Left colon (tissue), 2 donors: Measurements from ENCODE around the gene BLM. TPM values are rescaled to one million over a fixed set of nuclear protein-coding genes. Genes with fewer than 3 reads are reported as not detected.
"Not testable (repeated sequence)": the region's sequence is repeated elsewhere in the genome, so short reads cannot be mapped to it uniquely, and the experiment has no call there.

Source experiments
- ATAC-seq: fragments of 200-7000 bp; cut with Tn5 transposase; one replicate; pipeline ENCODE4 v1.9.1; 2020; ENCODE audit warnings: mild to moderate bottlenecking, moderate library complexity
- DNase-seq, 2 donors: peaks; one replicate each; pipeline ENCODE4 v3.0.0-alpha.2; 2020
- intact Hi-C, 2 donors: fragments of 100-400 bp; cut with DNase I in 1 of 2; cut with micrococcal nuclease in 1 of 2; formaldehyde crosslinking; loops; one replicate each; pipeline versions ENCODE4 v1.11.2 to v1.14.0; 2022; cut with DNase I, micrococcal nuclease
- long read RNA-seq: library from polyadenylated mRNA; unstranded; transcript quantifications from one replicate; pipeline ENCODE4 v2.0.0, GENCODE V29; 2021
- total RNA-seq, 2 donors: library from RNA; stranded (reverse); fragmentation: NEBNext Ultra II Directional; extraction: Animal tissue kit (Norgen Biotek cat#: 25700); gene quantifications; one replicate each; pipeline ENCODE4 v1.2.1, GENCODE V29; 2021
- donor health status: DM: no; HTN: no; CAD: no.
- donor health status: DM: yes; HTN: yes; CAD: no.

The BLM gene
- 1 to 10 TPM; 3.3 to 3.6 TPM for total RNA-seq
- long read RNA-seq: 0 reads

DNA sequence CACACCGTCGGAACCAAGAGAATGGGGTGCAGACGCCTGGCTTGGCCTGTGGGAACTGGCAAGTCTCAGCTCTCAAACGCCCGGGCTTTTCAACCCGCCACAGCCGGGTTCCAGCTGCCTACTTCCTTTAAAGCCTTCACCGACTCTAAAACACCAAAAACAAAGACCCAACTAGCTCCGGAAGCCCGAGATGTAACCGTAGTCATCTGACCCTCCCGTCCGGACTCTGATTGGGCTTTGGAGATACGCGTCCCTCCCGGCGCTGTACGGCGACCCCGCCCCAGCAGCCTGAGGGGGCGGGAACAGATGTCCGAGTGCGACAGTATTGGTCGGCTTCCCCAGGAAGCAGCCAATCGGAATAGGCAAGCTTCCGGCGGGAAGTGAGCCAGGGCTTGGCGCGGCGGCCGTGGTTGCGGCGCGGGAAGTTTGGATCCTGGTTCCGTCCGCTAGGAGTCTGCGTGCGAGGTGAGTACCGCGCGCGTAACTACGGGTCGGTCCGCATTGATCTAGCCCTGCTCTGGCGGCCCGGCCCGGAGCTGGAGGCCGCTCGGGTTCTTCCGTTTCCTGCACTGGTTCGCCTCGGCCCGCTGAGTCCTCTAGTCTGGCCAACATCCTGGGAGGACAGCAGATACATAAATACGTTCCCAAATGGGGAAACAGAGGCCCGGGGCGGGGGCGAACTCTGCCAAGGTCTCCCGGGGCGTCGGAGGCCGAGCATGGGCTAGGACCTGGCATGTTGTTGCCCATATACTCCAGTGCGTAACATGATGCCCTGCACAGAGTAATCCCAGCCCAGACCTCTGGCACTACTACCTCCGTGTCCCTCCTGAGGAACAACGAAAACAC is at the start of gene BLM:
Gene BLM, plus strand, starts transcription at position 371 of the 846 bp plus-strand sequence. CDS start 30,047 bp downstream, outside the sequence.
- DNase-seq (peak; percentile 94 to 96), ATAC-seq (peak; percentile 99)
- intact Hi-C loops: loop anchor here in 1 of 2 donors (10.0 kb wide), 1 partner anchor 158 kb away; no protein-coding TSS in a partner anchor

DNA sequence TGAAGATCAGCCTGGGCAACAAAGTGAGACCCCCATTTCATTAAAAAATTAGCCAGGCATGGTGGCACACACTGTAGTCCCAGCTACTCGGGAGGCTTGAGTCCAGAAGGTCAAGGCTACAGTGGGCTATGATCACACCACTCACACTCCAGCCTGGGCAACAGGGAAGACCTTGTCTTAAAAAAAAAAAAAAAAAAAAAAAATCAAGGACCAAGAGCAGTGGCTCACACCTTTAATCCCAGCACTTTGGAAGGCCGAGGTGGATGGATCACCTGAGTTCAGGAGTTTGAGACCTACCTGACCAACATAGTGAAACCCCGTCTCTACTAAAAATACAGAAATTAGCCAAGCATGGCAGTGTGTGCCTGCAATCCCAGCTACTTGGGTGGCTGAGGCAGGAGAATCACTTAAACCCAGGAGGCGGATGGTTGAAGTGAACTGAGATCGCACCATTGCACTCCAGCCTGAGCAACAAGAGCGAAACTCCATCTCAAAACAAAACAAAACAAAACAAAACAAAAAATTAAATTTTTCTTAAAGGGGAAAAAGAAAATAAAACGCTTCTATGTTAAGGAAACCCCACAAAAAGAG is 49.3 kb upstream of the BLM start:
- ATAC-seq, intact Hi-C loops, DNase-seq: not testable (repeated sequence)

DNA sequence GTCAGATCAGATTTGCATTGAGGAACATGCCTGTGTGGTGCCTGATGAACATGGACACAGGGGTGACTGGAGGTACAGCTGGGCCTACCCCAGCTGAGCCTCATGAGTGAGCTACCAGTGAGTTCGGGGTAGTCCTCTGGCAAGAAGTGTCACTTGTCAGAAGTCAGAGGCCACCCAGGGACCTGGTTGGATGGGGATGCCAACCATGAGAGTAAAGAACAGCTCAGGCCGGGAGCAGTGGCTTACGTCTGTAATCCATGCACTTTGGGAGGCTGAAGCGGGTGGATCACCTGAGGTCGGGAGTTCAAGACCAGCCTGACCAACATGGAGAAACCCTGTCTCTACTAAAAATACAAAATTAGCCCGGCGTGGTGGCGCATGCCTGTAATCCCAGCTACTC is 46.5 kb upstream of the BLM start:
- DNase-seq, intact Hi-C loops, ATAC-seq: not testable (repeated sequence)

DNA sequence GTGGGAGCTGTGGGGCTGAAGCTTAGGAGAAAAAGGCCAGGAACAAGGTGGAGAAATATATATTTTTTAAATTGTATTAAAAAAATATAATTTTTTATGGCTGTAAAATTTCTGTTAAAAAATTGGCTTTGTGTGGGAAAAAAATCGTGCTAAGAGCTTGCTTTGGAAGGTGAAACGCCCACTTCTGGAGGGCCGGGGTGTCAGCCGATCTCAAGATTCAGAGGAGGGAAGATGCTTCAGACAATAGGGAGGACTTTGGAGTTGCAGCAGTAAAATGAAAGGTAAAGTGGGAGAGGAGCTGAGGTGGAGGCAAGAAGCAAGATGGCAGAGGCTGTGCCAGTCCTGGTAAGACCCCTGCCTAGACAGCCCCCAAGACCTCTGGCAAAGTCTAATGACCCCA is 45.9 kb upstream of the BLM start:
- DNase-seq (no peak), ATAC-seq (no peak)
- intact Hi-C loops: no loop called here

DNA sequence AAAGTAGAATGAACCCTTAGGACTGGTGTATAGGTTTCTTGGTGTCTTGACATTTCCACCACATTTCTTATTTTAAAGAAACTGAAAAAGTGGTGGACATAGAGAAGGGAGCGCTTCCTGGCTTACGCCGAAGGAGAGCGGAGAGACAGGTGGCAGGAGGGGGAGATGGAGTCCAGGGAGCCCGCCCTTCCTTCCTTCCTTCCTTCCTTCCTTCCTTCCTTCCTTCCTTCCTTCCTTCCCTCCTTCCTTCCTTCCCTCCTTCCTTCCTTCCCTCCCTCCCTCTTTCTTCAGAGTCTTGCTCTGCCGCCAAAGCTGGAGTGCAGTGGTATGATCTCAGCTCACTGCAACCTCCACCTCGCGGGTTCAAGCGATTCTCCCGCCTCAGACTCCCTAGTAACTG is 43.8 kb upstream of the BLM start:
- DNase-seq, ATAC-seq: not testable (repeated sequence)

DNA sequence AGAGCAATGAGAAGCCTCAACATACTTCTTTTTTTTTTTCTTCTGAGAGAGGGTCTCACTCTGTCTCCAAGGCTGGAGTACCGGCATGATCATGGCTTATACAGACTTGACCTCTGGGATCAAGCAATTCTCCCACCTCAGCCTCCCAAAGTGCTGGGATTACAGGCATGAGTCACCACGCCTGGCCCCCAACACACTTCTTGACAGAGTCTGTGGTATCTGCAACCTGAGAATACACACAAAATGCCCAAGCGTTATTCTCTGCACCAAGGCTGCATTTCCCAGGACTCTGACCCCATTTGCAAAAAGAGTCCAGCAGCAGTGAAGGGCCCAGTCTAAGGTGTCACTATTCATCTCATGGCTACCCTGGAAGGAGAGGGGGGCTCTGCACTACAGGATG is 42.7 kb upstream of the BLM start:
- no peak for DNase-seq
- intact Hi-C loops: no loop called here
- ATAC-seq: no peak

More for the DNA sequence above, 43.8 kb upstream of the BLM start:
- intact Hi-C loops: not testable (repeated sequence)

DNA sequence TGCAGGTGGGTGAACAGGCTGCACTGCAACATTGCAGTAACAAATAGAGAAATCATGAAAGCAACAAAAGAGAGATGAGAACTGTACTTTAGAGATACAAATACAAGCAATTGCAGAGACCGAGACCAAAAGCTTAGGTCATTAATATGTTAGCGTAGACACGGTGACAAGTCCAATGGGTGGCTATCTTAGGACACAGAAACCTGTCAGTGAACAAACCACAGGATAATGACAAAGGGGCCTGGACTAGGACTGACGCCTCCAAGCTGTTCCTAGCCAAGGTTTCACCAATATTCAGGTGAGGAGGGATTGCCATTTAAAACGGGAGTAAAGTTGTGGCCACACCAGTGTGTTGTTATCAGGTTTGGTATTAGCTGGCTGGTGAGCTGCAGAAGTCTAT is 41.7 kb upstream of the BLM start:
- intact Hi-C loops: no loop called here
- DNase-seq (no peak), ATAC-seq (no peak)

DNA sequence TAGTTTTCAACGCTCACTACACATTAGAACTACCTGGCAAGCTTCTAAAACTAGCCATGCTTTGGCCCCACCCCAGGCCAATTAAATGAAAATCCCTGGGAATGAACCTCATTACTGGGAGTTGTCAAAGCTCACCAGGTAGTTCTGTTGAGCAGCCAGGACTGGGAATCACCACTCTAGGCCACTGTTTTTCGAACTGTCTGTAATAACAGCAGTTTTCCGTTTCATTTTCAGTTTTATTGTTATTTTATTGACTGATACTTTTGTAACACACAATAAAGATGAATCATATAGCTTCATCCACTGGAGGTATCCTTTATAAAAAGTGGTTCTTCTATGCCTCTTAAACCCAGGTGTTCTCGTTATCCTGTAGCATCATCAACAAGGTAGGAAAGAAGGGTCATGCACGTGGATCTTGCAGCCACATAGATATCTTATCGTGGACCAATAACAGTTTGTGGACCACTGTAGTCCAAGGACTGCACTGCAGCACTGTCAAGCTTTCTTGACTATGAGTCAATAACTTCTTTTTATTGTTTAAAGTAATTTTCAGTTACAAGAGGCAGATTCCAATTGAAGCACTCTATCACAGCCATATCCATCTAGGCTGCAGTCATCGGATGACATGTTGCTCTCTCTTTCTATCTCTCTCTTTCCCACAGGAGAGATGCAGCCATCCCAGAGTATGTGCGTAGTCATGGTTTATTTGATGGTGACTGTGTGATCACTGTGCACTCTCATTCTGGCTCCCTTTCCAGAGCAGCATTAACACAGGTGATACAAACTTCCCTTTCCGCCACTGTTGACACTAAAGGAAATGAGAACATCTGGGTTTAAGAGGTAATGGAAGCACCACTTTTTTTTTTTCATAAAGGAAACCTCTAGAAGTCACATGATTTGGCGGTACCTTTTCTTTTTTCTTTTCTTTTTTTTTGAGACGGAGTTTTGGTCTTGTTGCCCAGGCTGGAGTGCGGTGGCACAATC is 39.0 kb upstream of the BLM start:
- ATAC-seq: peak; percentile 94
- DNase-seq: no peak
- intact Hi-C loops: no loop called here

DNA sequence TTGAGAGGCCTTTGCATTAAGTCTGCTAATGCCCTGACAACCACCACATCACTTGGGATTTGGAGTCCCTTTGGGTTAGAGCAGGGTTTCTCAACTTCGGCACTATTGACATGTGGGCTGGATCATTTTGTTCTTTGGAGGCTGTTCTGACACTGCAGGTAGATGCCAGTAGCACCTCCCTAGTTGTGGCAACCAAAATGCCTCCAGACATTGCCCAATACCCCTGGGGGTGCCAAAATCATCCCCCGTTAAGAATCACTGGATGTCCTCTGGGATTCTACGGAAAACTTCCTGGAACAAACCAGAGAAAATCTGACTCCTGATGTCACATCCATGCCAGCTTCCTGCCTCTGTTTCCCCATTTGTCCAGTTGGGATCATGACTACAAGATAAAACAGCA is 37.2 kb upstream of the BLM start:
- no peak for ATAC-seq
- intact Hi-C loops: no loop called here
- no peak for DNase-seq

DNA sequence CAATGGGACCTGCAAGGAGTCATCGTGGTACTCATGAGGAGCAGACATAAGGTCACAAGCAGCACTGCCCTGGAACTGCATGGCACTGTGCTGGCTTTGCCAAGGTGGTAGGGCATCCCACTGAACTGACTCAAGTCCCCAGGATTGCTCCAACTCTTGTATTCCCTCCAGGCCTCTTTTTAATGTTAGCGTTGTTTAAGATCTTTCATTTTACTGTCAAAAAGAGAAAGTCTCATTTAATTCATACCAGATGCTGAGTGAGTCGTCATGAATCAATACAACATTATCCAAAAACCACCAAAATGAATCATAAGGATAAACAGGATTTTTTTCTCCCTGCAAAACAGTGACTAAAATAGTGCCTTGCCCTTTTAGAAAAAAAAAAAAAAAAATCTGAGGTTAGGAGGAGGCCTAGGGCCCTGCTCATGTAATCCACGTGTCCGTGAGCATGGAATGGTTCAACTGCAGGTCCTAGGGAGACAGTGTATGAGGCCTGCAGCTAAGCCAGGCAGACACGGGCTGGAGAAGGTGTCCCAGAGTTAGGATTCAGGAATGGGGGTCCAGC is 36.7 kb upstream of the BLM start:
- no peak for ATAC-seq
- no peak for DNase-seq
- intact Hi-C loops: no loop called here

DNA sequence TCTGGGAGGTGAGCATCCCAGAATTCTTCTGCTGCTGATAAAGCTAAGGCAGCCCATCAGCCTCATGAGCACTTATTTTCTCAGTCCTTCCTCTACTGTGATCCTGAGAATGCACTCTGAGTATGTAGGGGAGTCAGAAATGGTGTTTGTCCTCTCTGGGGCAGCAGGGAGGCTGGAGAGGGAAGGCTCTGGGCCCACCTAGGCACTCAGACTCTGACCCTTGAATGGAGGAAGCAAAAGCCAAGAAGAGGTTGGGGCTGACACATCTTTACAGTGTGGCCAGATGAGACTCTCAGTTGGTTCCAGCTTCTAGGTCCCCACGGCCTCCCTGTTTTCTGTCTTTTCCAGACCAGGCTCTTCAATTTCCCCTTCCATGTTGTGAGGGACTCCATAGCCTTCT is 36.1 kb upstream of the BLM start:
- intact Hi-C loops: no loop called here
- ATAC-seq: no peak

DNA sequence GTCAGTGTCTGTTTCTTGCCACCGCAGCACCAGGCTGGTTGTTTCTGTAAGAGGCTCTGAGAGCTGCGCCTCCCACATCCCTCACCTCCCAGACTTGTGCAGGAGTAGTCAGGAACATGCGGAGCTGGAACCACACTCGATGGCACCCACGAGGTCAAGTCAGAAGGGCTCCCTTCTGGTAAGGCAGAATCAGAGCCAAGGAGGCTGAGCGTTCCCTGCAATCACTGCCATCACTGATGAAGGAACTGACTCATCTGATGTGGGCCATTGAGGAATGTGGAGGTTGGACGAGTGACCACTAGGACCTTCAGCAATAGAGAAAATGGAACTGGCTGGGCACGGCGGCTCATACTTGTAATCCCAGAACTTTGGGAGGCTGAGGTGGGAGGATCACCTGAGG is 35.7 kb upstream of the BLM start:
- DNase-seq (no peak), ATAC-seq (no peak)
- intact Hi-C loops: no loop called here

More for the DNA sequence above, 36.1 kb upstream of the BLM start:
- no peak for DNase-seq

DNA sequence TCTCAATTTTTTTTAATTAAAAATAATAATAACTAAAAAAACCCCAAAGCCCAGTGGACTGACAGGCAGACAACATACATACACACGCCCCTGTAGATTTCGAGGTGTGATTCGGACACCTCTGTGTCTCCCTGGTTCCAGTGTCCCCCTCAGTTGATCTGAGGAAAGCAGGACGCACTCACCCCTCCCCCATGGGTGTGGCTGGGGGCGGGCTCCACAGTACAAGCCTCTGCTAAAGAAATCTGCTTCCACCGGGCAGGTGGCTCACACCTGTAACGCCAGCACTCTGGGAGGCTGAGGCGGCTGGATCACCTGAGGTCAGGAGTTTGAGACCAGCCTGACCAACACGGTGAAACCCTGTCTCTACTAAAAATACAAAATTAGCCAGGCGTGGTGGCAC is 33.8 kb upstream of the BLM start:
- ATAC-seq: no peak
- intact Hi-C loops: no loop called here
- DNase-seq: no peak

DNA sequence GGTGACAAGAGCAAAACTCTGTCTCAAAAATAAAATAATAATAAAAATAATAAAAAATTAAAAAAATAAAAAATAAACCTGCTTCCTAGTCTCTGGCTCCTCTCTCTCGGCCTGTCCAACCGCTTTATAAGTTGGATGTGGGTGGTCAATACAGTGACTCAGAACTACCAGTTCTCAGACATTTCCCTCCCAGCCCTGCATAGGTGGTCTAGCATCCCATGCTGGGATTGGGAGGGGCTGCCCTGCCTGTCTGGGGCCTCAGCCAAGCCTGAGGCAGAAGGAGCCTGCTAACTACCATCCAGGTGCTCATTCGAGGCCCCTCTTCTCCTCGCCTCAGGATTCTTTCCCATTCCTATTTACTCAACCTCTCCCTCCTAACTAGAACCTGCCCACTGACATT is 33.3 kb upstream of the BLM start:
- no peak for DNase-seq
- no peak for ATAC-seq
- intact Hi-C loops: no loop called here

DNA sequence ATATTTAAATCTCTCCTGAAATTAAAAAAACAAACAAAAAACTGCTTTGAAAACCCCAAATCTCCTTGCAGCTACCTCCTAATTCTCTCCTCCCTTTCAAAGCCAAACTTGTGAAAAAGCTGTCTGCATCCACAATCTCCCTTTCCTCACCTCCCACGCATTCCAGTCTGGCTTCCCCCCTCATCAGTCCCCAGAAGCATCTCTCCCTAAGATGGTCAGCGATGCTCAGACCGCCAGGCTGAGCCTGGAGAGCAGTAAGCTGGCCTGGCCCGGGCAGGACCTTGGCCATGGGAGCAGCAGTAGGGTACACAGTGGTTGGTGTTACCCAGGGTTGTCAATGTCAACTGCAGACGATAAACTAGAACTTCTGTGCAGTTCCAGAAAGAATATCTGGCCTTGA is 32.9 kb upstream of the BLM start:
- ATAC-seq (no peak), DNase-seq (no peak)
- intact Hi-C loops: no loop called here

DNA sequence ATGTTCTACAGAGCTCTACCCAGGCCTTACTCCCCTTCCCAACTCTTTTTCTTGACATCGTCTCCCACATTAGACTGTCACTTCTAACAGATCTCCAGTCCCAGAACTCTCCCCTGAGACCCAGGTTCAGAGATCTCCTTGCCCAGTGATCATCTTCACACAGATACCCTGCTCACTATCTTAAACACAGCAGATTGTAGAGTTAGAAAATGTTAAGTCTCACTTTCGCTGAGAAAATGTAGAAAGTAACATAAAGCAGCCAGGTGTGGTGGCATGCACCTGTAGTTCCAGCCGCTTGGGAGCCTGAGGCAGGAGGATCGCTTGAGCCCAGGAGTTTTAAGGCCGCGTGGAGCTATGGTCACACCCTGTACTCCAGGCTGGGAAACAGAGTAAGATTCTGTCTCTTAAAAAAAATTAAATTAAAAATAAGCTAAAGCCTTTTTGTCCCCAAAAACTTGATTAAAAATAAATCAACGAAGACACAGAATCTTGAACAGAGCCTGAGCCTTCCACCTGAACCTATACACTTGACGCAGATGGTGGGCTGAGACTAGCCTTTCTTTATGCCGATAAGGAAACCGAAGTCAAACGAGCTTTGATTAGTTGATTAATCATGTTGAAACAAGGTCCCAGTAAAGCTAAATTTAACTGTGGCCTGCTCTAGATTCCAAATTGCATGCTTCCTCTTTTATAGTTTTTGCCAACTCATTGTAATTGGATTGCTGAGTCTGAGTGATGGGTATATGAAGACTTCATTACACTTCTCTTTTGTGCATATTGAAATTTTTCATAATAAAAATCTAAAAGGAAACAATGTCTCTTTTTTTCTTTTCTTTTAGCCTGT is 31.3 kb upstream of the BLM start:
- ATAC-seq: no peak
- DNase-seq: no peak
- intact Hi-C loops: no loop called here

DNA sequence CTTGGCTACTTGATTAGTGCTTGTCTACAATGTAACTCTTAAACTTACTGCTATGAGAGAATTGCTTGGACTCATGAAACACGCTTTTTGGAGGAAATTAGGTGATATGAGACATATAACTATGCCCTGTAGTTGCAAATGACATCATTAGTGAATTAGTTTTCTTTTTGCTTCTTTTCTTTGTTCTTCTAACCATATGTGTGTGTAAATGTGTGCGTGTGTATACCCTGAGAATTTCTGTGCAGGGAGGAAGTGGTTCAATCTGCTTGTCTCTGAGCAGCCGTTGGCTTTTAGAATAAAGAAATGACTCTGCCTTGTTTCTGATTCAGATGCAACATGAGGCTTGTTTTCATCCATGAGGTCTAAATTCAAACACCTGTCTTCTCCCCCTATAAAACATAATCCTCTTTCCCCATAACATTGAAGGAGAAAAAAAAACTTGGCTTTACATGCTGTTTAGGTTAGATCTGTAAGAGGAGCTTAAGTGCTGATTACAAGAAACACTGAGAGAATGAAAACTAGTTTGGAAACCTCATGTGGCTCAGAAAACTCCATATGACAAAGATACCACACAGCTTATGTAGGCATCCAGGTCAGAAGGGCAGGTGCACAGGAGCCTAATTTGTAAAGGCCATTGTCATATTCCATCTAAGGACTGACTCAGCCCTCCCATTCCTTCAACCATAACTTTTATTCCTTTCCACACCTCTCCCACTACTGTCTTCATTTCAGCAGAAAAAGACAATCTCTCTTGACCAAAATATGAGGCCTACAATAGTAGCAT is 30.5 kb upstream of the BLM start:
- intact Hi-C loops: no loop called here
- DNase-seq (no peak), ATAC-seq (no peak)
